ENCODE measurements around the gene TGFBR1.

DNA sequence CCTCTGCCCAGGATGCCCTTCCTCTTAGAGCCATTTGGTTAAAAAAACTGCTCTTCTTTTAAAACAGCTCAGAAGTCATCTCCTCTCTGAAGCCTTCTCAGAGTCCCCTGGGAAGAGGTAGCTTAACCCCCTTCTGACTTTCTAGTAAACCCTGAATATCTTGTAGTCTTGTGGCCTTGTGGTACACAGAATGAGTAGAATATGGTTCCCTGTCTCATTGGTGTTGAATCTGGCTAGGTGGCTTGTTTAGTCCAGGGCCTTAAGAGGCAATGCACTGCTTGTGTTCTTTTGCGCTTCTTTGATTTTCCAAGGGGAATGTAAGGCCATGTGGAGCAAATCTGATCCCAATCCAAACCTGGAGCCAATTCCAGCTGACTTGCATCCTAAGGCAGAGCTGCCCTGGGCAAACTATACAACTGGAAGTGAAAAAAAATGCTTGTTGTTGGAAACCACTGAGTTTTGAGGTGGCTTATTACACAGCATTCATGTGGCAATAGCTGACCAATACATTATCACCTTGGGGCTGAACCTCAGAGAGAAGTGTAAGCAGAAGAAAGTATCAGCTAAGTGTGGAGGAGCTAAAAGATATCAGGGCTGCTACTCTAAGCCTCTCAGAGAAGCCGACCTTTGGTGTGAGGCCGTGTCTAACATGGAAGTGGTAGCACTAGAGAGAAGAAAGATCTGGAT is 85.8 kb downstream of the TGFBR1 start:
- TF ChIP-seq FOXM1 (IDR thresholded peaks at IDR 0.05; ENCODE audit: borderline replicate concordance, low read depth): no peak
- no peak for TF ChIP-seq TCF12 (IDR thresholded peaks at IDR 0.05; ENCODE audit: low read depth)
- TF ChIP-seq NFIC (IDR thresholded peaks at IDR 0.05): no peak
- no peak for TF ChIP-seq EP300 (IDR thresholded peaks at IDR 0.05; ENCODE audit: borderline replicate concordance)
- no peak for TF ChIP-seq CREB1 (IDR thresholded peaks at IDR 0.05; ENCODE audit: low read depth)
- no peak for TF ChIP-seq RAD21 (IDR thresholded peaks at IDR 0.05; ENCODE audit: low read depth)
- no peak for TF ChIP-seq ZBTB7A (IDR thresholded peaks at IDR 0.05; ENCODE audit: low read depth)
- no peak for TF ChIP-seq CEBPB (IDR thresholded peaks at IDR 0.05)
- TF ChIP-seq, protein P1, sequence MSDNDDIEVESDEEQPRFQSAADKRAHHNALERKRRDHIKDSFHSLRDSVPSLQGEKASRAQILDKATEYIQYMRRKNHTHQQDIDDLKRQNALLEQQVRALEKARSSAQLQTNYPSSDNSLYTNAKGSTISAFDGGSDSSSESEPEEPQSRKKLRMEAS (IDR thresholded peaks at IDR 0.05): no peak
